ENCODE results near the gene ZNF593OS.
A peak's percentile ranks its signal among the peaks of the same experiment; 100 is the strongest.

The ZNF593OS gene

DNA sequence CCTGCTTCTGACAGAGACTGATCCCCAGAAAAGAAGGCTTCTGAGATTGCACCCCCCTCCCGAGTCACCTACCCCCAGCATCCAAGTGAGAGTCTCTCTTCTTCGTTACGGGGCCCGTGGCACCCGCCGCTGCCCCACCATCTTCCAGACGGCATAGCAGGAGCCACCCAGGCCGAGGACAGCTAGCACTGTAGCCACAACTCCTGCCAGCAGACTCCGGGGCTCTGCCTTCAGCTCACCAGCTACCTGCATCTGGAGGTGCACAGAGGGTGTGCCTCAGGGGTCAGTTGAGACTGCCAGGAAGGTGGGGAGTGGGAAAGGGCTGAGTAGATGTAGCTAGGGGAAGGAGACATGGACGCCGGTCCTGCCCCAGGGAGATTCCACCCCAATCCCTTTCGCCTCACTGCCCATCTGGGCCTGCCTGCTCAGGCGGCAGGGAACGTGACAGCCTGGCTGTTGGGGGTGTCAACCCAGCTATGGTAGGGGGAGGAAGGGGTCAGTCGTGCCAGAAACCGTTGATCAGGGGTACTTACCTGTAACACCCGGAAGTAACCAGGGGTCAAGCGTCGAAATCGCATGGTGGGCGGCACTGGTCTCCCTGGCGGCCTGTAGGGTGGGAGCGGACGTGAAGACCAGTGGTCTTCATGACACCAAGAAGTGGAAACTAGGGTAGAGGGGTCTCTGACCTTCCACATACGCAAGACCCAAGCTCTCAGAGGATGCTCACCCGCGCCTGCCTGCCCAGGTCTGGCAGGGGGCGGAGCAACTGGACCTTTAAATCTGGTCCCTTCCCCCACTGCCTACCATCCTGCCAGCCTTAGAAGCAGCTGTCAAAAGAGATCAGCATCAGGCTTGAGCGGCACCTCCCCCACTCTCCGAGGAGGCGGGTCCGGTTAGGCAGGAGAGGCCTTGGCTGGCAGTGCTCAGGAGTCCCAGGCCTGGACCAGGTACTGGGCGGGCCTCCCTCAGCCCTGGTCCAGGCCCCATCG lies at the start of gene ZNF593OS:
ZNF593OS (minus strand) TSS at position 749 of the 989 bp plus-strand sequence; CDS start at position 578, 171 bp downstream.
- no peak for DNase-seq

DNA sequence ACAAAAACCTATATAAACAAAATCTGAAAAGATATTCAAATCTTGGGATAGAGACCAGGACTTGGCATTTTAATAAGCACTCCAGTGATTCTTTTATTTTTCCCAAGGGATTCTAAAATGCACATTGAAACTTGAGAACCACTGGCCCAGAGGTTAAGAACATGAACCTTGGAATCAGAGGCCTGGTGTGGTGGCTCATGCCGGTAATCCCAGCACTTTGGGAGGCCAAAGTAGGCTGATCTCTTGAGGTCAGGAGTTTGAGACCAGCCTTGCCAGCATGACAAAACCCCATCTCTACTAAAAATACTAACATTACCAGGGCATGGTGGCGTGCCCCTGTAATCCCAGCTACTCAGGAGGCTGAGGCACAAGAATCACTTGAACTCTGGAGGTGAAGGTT lies 49.5 kb upstream of the ZNF593OS start:
- DNase-seq, result no peak

DNA sequence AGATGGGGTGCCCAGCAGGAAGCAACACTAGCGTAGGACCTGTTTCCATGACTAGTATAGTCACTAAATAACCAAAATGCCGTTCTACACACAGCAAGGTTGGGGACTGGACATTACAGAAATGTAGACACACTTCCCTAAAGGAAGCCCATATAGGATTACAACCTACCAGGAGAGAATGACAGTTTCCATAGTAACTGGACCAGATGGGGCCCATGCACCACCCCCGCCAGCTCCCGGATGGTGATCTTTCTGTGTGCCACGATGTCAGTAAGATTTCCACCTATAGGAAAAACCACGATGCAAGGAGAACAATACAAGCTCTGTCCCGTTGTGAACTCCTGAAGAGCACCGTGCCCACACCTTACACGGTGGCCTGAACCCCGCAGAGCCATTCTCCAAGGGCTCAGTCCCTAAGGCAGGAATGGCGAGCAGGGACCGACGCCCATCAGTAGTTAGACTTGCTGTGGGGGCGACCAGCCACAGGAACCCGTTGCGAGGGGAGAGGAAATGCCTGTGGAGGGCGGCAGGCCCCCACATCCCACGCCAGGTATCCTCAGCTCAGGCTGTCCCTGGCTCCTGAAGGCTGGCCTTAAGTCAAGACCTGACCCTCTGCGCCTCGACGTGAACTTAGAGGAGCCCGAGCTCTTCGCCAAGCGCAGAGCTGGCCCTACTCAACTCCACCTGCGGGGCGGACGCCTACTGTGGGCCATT lies 48.7 kb upstream of the ZNF593OS start:
- no peak for DNase-seq

DNA sequence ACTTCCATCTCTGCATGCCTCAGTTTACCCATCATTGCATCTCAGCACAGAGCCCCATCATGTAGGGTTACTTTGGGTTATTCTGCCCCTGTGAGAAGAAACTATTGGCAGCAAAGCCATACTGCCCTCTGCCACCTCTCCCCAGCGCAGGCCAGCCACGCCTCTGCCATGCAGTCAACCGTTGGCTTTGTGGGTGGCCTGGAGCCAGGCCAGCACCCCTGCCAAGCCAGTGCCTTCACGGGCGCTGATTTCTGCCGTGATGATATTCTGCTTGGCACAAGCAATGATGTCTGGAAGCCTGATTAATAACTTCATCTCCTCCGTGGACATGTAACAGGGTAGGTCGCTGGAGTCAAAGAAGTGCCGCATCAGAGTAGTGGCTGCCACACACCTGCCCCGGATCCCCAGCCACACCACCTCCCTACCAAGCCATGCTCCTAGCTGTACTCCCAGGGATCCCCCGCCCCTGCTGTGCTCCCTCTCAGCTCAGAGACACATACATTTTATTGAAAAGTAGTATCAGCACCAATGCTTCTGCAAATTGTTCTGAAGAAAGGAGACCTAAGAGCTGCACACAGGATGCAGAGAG lies 47.4 kb upstream of the ZNF593OS start:
- DNase-seq, result peak in 1 of 2 experiments; percentile 25

DNA sequence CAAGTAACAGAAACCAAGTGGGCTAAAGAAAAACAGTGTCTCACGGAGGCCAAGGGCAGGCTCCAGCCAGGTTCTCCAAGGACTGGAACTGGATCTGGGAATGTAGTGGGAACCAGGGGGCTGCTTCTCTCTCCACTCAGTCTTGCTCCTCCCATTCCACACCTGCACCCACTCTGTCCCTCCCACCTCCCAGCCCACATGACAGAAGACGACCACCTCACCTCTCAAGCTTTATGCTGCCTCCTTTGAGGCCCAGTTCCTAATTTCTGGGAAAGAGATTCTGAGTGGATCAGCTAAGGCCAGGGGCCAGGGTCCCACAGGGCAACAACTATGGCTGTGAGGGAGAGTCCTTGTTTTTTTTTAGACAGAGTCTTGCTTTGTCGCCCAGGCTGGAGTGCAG lies 43.6 kb upstream of the ZNF593OS start:
- no peak for DNase-seq

DNA sequence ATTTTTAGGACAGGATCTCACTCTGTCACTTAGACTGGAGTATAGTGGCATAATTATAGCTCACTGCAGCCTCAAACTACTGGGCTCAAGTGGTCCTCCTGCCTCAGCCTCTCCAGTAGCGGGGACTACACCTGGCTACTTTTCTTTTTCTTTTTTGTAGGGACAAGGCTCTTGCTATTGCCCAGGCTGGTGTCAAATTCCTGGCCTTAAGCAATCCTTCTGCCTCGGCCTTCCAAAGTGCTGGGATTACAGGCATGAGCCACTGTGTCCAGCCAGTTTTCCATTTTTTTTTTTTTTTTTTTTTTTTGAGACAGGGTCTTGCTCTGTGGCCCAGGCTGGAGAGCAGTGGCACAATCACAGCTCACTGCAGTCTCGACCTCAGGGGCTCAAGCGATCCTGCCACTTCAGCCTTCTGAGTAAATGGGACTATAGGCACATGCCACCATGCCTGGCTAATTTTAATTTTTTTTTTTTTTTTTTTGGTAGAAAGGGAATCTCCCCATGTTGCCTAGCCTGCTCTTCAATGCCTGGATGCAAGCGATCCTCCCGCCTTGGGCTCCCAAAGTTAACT lies 41.8 kb upstream of the ZNF593OS start:
- DNase-seq, result no peak

DNA sequence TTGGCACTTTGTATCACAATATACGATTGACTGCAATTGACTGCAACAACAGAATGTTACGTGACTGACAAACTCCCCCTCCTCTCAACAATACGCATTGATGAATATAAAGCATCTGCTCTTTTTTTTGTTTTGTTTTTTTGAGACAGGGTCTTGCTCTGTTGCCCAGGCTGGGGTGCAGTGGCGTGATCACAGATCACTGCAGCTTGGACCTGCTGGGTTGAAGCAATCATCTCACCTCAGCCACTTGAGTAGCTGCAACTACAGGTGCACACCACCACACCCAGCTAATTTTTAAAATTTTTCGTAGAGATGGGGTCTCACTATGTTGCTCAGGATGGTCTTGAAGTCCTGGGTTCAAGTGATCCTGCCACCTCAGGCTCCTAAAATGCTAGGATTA lies 41.1 kb upstream of the ZNF593OS start:
- DNase-seq, result no peak

DNA sequence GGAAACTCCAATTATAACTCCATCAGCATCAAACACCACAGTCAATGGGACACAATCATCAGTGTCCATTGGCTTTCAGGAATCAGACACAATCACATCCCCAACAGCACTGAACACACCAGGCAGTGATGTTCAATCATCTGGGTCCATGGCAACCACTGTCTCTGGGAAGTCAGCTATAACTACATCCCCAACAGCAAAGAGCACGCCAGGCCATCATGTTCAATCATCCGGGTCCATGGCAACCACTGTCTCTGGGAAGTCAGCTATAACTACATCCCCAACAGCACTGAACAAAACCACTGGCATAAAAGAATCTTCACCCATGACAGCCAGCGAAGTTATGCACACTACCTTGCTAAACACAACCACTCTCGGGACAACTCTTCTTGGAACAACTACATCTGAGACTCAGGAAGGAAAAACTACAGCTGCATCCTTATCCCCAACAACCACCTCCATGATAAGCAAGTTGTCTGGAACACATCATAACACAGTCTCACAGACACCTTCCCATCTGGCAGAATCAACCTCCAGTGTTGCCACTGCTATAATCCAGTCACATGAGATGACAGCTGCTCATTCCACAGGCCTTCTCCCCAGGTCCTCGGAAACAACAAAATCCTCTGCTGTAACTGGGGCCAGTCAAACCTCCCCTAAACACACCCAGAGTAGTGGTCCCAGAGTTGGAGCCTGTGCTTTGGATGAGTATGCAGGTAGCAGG lies 38.7 kb upstream of the ZNF593OS start:
- no peak for DNase-seq

DNA sequence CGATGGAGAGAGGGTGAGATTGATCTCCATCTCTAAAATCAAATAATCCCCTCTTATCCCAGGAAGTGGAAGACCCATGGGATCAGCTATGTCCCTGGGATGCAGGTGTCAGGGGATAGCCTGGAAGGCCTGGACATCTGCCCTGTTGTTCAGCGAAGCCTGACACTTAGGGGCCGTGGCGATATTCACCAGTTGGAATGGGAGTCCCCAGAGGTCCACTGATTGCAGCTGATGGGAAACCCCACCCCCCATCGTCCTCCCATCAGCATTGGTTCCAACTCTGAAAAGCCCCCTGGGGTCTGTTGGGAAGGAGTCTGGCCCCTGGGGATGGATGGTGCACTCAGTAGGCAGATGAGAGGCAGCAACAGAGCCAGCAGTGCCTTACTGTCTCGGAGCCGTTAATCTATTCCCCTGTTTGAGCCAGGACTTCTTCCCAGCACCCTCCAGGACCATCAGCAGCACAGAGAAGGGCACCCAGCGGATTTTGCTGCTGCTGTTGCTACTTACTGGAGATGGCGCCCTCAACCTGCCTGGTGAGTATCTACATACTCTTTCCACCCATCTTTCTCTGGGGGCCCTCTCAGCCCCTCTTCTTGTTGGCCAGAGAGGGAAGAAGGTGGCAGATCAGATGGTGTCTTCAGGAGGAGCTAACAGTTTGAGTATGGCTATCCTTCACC lies 32.1 kb upstream of the ZNF593OS start:
- DNase-seq, result no peak

DNA sequence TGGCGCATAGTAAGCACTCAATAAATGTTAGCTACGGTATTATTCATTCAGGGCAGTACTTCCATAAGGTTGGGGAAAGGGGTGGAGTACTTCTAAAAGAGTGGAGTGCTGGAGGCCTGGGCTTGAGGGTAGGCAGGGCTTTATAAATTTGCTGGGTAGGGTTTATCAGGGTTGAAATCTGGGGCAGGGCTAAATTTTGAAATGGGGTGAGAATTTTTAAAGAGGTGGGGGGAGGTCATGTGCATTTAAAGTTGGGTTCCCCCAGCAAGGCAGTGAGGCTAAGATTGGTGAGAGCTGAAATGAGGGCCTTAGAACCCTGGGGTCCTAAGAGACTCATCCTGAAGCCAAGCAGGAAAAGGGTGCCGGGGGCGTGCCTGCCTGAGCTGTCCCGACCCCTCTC lies 28.8 kb upstream of the ZNF593OS start:
- no peak for DNase-seq

DNA sequence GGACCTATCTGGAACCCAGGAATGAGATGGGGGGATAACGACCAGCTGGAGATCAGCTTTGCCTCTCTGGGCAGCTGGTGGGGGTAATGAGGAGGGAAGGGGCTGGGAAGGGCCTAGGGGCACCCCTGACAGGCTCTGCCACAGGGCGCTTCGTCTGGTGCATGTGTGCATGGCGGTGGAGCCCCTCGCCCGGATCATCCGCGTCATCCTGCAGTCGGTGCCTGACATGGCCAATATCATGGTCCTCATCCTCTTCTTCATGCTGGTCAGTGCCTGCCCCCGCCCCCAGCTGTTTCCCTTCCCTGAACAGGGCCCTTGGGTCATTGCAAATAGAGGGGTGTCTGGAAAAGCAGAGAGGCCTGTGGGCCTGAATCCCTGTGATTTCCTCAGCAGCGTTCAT lies 26.2 kb upstream of the ZNF593OS start:
- no peak for DNase-seq

DNA sequence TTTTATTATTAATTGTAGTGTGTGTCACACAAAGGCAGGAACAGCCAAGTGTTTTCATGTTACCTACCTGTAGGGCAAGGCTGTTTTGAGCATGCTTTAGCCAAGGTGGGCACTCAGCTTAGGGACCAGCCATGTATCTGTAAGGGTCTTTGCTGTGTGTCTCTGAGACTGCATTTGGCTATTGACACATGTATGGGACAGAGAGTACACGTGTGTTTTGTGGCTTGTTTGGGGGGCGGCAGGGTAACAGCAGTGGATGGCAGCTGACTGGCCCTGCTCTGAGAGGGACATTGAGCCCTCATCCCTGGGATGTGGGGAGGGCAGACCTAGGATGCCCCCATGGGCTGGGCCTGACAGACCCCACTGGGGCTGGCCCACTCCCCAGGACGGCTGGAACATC lies 25.7 kb upstream of the ZNF593OS start:
- DNase-seq, result no peak

DNA sequence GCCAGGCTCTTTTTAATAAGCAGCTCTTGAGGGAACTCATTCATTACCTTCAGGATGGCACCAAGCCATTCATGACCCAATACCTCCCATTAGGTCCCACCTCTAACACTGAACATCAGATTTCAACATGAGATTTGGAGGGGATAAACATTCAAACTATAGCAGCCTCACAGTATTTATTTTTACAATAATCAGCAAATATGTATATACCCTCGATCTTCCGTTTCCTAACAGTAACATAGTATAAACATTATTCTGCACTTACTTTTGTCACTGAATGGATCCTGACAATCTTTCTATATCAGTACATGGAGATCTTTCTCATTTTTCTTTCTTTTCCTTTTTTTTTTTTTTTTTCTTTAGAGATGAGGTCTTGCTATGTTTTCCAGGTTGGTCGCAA lies 24.2 kb upstream of the ZNF593OS start:
- no peak for DNase-seq

DNA sequence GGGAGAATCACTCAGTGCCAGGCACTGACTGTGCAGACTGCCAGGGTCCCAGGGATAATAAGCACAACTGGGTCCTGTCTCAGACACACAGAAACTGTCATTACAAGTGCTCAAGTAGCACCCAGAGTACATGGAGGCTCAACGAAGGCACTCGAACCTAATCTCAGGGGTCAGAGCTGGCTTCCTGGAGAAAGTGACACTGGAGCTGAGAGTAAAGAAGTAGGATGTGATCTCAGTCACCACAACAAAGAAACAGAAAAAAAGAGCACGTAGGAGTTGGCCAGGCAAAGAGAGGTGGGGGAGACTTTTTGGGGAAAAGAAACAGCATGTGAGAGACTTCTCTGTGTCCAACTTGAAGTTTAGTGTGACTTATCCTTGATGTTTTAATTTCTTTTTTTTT lies 20.1 kb upstream of the ZNF593OS start:
- no peak for DNase-seq

DNA sequence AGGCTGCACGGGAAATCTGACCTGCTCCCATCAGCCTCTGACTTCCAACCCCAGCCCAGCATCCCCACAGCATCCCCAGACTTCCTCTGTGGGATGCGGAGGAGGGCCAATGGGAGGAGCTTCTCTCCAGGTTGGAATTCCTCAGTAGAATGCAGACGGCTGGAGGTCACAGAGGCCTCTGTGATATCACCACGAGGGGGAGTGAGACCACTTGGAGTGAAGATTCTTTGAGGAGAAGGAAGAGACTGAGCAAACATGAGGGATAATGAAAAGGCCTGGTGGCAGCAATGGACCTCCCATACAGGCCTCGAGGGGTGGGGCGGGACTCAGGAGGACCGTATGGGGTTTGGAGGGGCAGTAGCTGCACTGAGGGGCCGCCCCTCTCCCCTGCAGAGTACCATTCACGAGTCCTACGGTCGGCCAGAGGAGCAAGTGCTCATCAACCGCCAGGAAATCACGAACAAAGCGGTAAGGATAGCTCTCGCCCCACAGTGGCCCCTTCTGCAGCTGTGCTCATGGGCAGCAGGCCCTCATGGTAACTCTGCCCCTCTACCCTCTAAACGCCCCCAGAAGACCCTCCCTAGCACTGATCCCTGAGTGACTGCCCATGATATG lies 18.8 kb upstream of the ZNF593OS start, which contains the start of gene CATSPER4:
CATSPER4 (plus strand) TSS at position 230 of the 615 bp plus-strand sequence; CDS start at position 256, 26 bp downstream.
- DNase-seq, result no peak

DNA sequence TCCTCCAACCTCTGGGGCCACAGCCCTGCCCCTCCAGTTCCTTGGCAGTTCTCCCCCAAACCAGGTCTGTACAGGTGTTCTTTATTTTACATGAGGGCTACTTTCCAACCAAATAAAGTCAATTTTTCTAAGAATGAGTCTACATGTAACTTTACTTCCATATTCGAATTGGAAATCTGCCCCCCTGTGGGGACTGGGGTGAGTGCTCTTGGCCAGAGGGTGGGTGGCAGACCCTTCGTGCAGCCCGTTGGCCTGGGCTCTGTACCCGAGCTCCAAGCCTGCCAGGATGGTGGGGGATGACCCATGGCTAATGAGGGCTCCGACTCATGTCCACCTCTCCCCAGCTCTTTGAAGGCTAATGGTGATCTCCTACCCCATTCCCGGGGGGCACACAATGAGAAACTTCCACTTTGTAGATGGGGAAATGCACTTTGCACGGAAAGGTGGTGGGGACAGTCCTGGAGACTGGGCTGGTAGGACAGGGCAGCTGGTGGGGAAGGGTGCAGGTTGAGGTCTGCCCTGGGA lies 18.2 kb upstream of the ZNF593OS start:
- no peak for DNase-seq

DNA sequence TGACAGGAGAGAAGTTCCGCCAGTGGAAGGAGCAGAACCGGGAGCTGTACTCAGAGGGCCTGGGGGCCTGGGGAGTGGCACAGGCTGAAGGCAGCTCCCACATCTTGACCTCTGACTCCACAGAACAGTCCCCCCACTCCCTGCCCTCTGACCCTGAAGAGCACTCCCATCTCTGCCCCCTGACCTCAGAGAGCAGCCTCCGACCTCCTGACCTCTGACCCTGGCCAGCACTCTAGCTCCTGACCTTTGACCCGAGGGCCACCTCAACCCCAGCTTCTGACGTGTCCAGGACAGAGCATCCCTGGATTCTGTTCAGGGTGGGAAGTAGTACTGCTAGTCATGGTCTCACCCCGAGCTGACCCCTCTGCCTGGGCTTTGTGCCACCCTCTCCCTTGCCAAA lies 17.7 kb upstream of the ZNF593OS start:
- DNase-seq, result no peak

DNA sequence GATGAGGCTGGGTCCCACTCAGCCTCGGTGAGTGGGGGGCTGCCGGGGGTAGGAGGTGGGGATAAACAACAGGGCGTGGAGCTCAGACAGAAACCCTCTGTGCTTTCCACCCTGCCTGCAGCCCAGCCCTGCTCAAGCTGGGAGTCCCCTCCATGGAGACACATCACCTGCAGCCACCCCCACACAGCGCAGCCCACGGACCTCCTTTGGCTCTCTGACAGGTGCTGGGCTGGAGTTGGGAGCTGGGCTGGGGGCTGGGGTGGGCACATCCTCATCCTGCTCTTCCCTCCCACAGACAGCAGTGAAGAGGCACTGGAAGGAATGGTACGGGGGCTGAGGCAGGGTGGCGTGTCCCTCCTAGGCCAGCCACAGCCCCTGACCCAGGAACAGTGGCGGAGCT lies 16.8 kb upstream of the ZNF593OS start:
- DNase-seq, result no peak

DNA sequence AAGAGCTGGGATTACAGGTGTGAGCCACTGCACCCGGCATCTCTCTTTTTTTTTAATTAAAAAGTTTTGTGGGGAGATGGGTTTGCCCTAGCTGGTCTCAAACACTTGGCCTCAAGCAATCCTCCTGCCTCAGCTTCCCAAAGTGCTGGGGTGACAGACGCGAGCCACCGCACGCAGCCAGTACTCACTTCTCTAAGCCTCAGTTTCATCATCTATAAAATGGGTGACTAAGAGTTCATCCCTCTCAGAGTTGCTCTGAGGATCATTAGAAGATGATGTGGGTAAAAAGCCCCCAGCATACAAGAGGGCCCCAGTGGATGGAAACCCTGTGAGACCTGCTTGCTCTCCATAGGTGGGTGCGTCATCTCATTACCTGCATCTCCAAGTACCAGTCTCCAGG lies 16.2 kb upstream of the ZNF593OS start:
- no peak for DNase-seq

DNA sequence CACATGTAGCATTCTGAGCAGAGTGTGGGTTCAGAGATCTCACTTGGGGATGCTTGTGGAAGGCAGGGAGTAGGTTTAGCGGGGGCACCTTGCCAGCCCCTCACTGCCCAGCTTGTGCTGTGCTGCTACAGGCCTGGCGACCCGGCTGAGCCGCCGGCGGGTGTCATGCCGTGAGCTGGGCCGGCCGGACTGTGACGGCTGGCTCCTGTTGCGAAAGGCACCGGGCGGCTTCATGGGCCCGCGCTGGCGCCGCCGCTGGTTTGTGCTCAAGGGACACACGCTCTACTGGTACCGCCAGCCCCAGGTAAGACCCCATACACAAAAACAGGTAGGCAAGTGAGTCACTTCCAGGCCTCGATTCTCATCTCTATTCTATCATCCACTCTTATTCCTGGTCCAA lies 13.3 kb upstream of the ZNF593OS start:
- no peak for DNase-seq

DNA sequence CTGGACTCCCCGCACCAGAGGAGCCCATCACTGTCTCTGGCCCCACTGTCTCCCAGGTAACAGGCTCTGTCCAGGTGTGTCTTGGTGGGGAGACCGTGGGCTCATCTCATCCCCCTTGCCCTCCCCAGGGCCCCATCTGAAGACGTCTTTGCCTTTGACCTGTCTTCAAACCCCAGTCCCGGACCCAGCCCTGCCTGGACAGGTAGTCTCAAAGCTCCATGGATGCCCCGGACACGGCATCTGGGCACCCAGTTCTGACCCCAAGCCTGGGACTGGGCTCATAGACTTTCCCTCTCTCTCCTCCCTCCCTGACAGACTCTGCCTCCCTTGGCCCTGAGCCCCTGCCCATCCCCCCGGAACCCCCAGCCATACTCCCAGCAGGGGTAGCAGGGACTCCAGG lies 12.5 kb upstream of the ZNF593OS start:
- DNase-seq, result no peak
